LNCAP (cell line): ENCODE results near the gene NTN4.

Experiments
- CTCF ChIP-seq: fragments of 450-650 bp; IDR thresholded peaks from 2 replicates; pipeline ENCODE4 v1.5.1; 2017; ENCODE audit warnings: mild to moderate bottlenecking

The NTN4 gene

GRCh38 chr12:95756362-95756761 lies 34.2 kb downstream of the NTN4 start:
- TF ChIP-seq CTCF, result no peak

GRCh38 chr12:95755261-95755865 lies 35.2 kb downstream of the NTN4 start:
- no peak for TF ChIP-seq CTCF

- TF ChIP-seq CTCF, result no peak
Measured at GRCh38 chr12:95742586-95742985, 48.0 kb downstream of the NTN4 start.

GRCh38 chr12:95741635-95742034 lies 48.9 kb downstream of the NTN4 start:
- TF ChIP-seq CTCF, result no peak

GRCh38 chr12:95740751-95741150 lies 49.8 kb downstream of the NTN4 start:
- no peak for TF ChIP-seq CTCF

- no peak for TF ChIP-seq CTCF
Measured at GRCh38 chr12:95739561-95740313, 50.8 kb downstream of the NTN4 start.

GRCh38 chr12:95738024-95738611 lies 52.4 kb downstream of the NTN4 start:
- no peak for TF ChIP-seq CTCF
